DOHH2 (cell line): Measurements from ENCODE around the gene ZNF319.
"Not testable (repeated sequence)": the region's sequence is repeated elsewhere in the genome, so short reads cannot be mapped to it uniquely, and the experiment has no call there.

Experiments
- H3F3A ChIP-seq: fragments of 200-600 bp; sonication (generic), shearing (Covaris generic); 2 replicates; pipeline ENCODE4 v1.6.0; 2016; ENCODE audit warnings: antibody characterized with exemption, mild to moderate bottlenecking; ENCODE audit not compliant: control insufficient read depth, insufficient read depth
- H3K27ac ChIP-seq: fragments of 200-600 bp; sonication (generic); 2 replicates; pipeline ENCODE4 v1.5.1; 2014; ENCODE audit warnings: low read depth, mild to moderate bottlenecking, low read length, moderate library complexity
- H3K27me3 ChIP-seq: fragments of 200-600 bp; sonication (generic); 2 replicates; pipeline ENCODE4 v1.6.1; 2014; ENCODE audit warnings: mild to moderate bottlenecking, low read length, mixed read lengths; ENCODE audit not compliant: control insufficient read depth
- H3K36me3 ChIP-seq: fragments of 200-600 bp; sonication (generic); 2 replicates; pipeline ENCODE4 v1.6.1; 2014; ENCODE audit warnings: mild to moderate bottlenecking, low read length, moderate library complexity, mixed read lengths; ENCODE audit not compliant: control insufficient read depth
- H3K4me1 ChIP-seq: fragments of 200-600 bp; sonication (generic); 2 replicates; pipeline ENCODE4 v1.6.1; 2014; ENCODE audit warnings: mild to moderate bottlenecking, low read length, mixed read lengths; ENCODE audit not compliant: control insufficient read depth
- H3K4me2 ChIP-seq: fragments of 200-600 bp; sonication (generic); 2 replicates; pipeline ENCODE4 v1.6.0; 2014; ENCODE audit warnings: mild to moderate bottlenecking, low read length, moderate library complexity
- H3K4me3 ChIP-seq: fragments of 200-600 bp; sonication (generic); 2 replicates; pipeline ENCODE4 v1.5.1; 2014; ENCODE audit warnings: mild to moderate bottlenecking, low read length, mixed read lengths
- H3K79me2 ChIP-seq: fragments of 200-600 bp; sonication (generic); 2 replicates; pipeline ENCODE4 v1.6.1; 2014; ENCODE audit warnings: mild to moderate bottlenecking, low read length, mixed read lengths; ENCODE audit not compliant: control insufficient read depth
- H3K9me2 ChIP-seq: fragments of 200-600 bp; sonication (generic); replicated peaks from 2 replicates; pipeline ENCODE4 v1.6.1; 2014; ENCODE audit warnings: mild to moderate bottlenecking, low read length, mixed read lengths; ENCODE audit not compliant: control insufficient read depth
- H3K9me3 ChIP-seq: fragments of 200-600 bp; sonication (generic); 2 replicates; pipeline ENCODE4 v1.6.1; 2014; ENCODE audit warnings: antibody characterized with exemption, low read length, mixed read lengths; ENCODE audit not compliant: control insufficient read depth, insufficient read depth
- H4K20me1 ChIP-seq: fragments of 200-600 bp; sonication (generic); 2 replicates; pipeline ENCODE4 v1.6.0; 2014; ENCODE audit warnings: low read depth, mild to moderate bottlenecking, antibody characterized with exemption, low read length, moderate library complexity; ENCODE audit not compliant: control insufficient read depth, insufficient read depth
- CTCF ChIP-seq: fragments of 200-600 bp; sonication (generic); IDR thresholded peaks from one replicate; pipeline ENCODE4 v1.5.1; 2014; ENCODE audit warnings: antibody characterized with exemption, mild to moderate bottlenecking, low read depth, low read length; ENCODE audit not compliant: poor library complexity, severe bottlenecking
- EZH2phosphoT487 ChIP-seq: fragments of 200-600 bp; sonication (generic); IDR thresholded peaks from 2 replicates; pipeline ENCODE4 v1.6.1; 2017; ENCODE audit warnings: borderline replicate concordance, mild to moderate bottlenecking, antibody characterized with exemption, low read length, moderate library complexity, mixed read lengths

ZNF319 gene

GRCh38 chr16:58009856-58010416 lies 9.5 kb upstream of the ZNF319 start:
- TF ChIP-seq EZH2phosphoT487: no peak
- no peak for TF ChIP-seq CTCF
- Histone ChIP-seq H3F3A (no peaks in the 10 kb centered on the region), H3K36me3 (peaks cover 44% of the 10 kb centered on the region)

GRCh38 chr16:58004736-58005135 lies 4.3 kb upstream of the ZNF319 start:
- H3K9me2 ChIP-seq, H3K27ac ChIP-seq, H4K20me1 ChIP-seq, H3K9me3 ChIP-seq, H3K4me2 ChIP-seq, H3F3A ChIP-seq, H3K27me3 ChIP-seq, H3K4me3 ChIP-seq: not testable (repeated sequence)
- Histone ChIP-seq H3K4me1 (peaks cover 13% of the 10 kb centered on the region), H3K79me2 (peaks cover 11% of the 10 kb centered on the region), H3K36me3 (peaks cover 32% of the 10 kb centered on the region)

More at GRCh38 chr16:58009856-58010416, 9.5 kb upstream of the ZNF319 start:
- Histone ChIP-seq H4K20me1 (no peaks in the 10 kb centered on the region), H3K79me2 (no peaks in the 10 kb centered on the region; the same call in 1 of the 2 replicates), H3K4me2 (no peak overlapping the region), H3K9me3 (no peaks in the 10 kb centered on the region; the same call in 1 of the 2 replicates), H3K27me3 (no peaks in the 10 kb centered on the region), H3K4me3 (no peak overlapping the region), H3K27ac (no peak overlapping the region), H3K4me1 (no peaks in the 10 kb centered on the region), H3K9me2 (no peaks in the 10 kb centered on the region)

GRCh38 chr16:58002936-58003335 lies 2.5 kb upstream of the ZNF319 start:
- TF ChIP-seq EZH2phosphoT487: no peak
- H3K27ac ChIP-seq: no peak overlapping the region
- no peaks in the 10 kb centered on the region for H3K27me3 ChIP-seq
- no peak overlapping the region for H3K4me2 ChIP-seq
- no peaks in the 10 kb centered on the region; the same call in 1 of the 2 replicates for H3K9me3 ChIP-seq
- H4K20me1 ChIP-seq: peaks cover 6% of the 10 kb centered on the region; the same call in 1 of the 2 replicates
- H3K4me3 ChIP-seq: no peak overlapping the region
- peaks cover 36% of the 10 kb centered on the region for H3K36me3 ChIP-seq
- peaks cover 7% of the 10 kb centered on the region; the same call in 1 of the 2 replicates for H3F3A ChIP-seq
- H3K9me2 ChIP-seq: no peaks in the 10 kb centered on the region
- H3K79me2 ChIP-seq: peaks cover 22% of the 10 kb centered on the region
- H3K4me1 ChIP-seq: peaks cover 25% of the 10 kb centered on the region

GRCh38 chr16:58002416-58002800 lies 1.9 kb upstream of the ZNF319 start:
- H3K27ac ChIP-seq: no peak overlapping the region
- H3K4me2 ChIP-seq: peak overlapping the region; percentile 99
- peak overlapping the region; percentile 77 for H3K4me3 ChIP-seq
- no peaks in the 10 kb centered on the region; the same call in 1 of the 2 replicates for H3K9me3 ChIP-seq
- H3K27me3 ChIP-seq: no peaks in the 10 kb centered on the region
- peaks cover 7% of the 10 kb centered on the region; the same call in 1 of the 2 replicates for H3F3A ChIP-seq
- peaks cover 6% of the 10 kb centered on the region; the same call in 1 of the 2 replicates for H4K20me1 ChIP-seq
- H3K4me1 ChIP-seq: peaks cover 25% of the 10 kb centered on the region
- H3K9me2 ChIP-seq: no peaks in the 10 kb centered on the region
- no peak for TF ChIP-seq EZH2phosphoT487
- TF ChIP-seq CTCF: no peak
- peaks cover 41% of the 10 kb centered on the region for H3K36me3 ChIP-seq
- H3K79me2 ChIP-seq: peaks cover 22% of the 10 kb centered on the region
